GM18511 (cell line): ENCODE data around the gene TUBG2.
"Not testable (repeated sequence)": the region's sequence is repeated elsewhere in the genome, so short reads cannot be mapped to it uniquely, and the experiment has no call there.

ENCODE experiments used
- ATAC-seq: cut with Tn5 transposase; IDR thresholded peaks from one replicate; pipeline ENCODE4 v1.9.1; 2021; ENCODE audit warnings: mild to moderate bottlenecking, moderate library complexity; ENCODE audit not compliant: unreplicated experiment

The TUBG2 gene

DNA sequence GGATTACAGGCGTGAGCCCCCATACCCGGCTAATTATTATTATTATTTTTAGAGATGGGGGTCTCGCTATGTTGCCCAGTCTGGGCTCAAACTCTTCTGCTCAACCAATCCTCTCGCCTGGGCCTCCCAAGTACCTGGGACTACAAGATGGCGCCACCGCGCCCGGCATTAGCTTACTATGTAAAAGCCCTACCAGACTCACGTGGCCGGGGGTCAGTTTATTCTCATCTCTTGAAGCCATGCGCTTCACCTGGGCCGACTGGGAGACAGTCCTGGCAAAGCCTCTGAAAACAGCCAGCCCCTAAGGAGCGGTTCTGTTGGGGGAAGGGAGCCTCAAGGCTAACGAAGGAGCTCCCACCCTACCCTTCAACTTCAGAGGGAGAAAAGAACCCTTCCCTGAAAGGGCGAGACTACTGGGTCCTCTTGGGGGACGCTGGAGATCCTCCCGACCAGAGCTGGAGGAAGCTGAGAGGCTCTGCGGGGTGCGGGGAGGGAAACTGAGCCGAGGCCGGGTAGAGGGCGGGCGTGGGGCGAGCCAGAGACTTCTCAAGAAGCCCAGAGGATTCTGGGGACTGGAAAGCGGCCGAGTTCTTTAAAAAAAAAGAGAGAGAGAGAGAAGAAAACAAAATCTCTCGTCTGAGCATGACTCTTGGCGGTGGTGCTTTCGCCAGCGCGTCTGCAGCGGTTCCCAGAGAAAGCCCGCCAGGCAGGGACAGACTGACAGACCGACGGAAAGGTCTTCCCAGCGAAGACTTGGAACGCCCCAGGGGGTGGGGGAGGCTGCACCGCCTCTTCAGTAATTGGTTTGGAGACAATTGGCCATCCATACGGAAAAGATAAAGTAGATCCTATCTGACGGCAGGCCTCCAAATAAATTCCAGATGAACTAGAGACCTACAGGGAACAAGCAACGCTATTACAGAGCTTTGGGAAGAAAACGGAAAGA, 5.6 kb upstream of the TUBG2 start:
- ATAC-seq: no peak

DNA sequence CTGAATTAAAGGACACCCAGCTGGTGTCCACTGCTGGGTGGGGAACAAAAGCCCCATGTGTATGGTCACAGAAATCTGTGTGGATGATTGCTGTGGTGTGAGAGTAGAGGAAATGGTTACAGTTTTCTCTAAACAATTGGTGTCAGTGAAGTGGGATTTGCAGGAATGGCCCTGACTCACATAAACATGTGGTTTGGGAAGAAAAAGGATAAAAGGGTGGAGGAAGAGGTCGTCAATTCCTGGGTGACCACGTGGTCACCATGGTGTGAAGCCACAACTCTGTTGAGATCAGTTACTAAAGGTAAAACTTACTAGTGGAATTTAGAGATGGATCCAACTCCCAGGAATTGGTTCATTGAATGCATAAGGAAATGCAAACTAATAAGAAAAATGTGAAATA, 3.6 kb upstream of the TUBG2 start:
- ATAC-seq: no peak

DNA sequence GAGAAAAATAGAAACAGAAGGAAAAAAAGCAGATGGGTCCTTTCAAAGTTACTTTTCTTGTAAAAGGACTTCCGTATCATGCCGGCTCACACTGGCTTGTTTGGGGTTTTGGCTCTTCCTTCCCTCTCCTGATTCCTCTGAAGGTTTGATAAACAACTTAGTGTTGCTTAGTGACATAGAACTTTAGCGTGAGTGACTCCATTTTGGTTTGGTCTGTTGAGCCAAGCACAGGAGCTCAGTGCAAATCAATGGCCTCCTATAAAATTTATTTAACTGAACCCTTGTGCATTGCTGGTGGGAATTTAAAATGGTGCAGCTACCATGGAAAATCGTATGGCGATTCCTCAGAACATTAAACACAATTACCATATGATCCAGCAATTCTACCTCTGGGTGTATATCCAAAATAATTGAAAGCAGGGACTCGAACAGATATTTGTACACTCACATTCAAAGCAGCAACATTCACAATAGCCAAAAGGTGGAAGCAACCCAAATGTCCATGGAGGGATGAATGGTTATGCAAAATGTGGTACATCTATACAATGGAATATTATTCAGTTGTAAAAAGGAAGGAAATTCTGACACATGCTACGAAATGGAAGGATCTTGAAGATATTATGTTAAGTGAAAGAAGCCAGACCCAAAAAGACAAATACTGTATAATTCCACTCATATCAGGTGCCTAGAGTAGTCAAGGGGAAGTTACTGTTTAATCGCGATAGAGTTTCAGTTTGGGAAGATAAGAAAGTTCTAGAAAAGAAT, 1.1 kb upstream of the TUBG2 start:
- no peak for ATAC-seq

- not testable (repeated sequence) for ATAC-seq
Measured at GRCh38 chr17:42659932-42660274, 819 bp downstream of the TUBG2 start.

DNA sequence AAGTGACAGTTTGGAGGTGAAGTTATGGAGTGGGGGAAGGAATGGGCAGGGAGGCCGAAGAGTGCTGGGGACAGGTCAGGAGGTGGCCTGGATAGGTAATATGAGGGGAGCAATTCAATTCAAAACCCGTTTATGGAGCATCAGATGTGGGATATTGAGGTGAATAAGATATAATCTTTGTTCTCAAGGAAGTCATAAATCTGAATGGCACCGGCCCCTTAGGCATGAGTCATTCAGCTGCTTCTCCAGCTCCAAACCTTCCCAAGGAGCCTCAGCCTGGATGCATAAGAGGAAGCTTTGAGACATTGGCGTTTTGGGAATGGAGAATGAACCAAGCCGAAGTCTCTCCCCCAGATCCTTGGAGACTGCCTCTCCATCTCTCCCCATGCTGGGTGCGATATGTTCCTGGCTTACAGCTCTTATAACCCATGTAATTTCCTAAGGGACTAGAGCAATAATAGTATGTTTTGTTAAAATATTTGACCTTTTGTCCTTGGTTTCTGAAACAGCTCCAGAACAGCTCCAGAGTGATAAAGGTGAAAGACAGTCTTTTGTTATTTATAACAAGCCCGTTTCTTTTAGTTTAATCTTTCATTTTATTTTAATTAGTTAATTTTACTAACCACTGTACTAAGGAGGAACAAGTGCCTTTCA, 1.7 kb downstream of the TUBG2 start:
- no peak for ATAC-seq

GRCh38 chr17:42665581-42666001, 6.5 kb downstream of the TUBG2 start:
- ATAC-seq: no peak

GRCh38 chr17:42666126-42666525, 7.0 kb downstream of the TUBG2 start:
- ATAC-seq: not testable (repeated sequence)

DNA sequence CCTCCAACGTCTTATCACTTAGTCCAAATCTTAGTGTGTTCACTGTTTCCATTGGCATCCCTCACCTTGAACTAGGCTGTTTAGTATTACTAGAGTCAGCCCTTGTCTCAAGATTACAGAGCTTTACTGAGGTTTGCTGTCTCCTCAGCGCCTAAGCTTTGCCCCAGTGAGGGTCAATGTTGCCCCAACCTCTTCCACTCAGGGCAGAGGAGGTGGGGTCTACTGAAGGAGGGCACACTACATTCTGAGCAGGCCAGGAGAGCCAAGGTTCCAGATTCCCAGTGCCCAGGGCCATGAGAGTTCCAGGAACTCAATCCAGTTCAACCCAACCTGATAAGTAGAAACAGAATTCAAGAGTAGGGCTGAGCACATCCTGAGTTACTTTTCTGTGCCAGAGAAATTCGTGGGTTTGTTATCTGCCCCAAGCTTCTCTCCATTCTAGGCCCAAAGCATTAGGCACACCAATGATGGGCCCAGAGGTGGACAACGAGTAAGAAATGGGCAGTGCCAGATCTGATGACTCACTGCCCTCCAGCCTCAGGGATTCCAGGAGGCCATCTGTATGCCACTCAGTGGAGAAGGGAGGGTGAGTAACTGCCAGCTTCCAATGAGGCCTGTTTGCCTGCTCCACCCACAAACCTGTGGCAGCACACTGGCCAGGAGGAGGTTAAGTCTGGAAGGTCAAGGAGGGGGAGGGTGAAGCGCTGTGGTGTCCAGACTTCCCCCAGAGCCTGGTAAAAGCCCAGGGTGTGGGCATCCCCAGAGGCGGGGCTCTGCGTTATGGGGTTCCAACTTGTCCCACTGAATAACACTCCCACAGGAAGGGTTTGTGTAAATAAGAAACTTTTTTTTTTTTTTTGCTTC, 8.2 kb downstream of the TUBG2 start:
- no peak for ATAC-seq

- ATAC-seq: no peak
Measured at GRCh38 chr17:42669705-42669976, 10.6 kb downstream of the TUBG2 start.

DNA sequence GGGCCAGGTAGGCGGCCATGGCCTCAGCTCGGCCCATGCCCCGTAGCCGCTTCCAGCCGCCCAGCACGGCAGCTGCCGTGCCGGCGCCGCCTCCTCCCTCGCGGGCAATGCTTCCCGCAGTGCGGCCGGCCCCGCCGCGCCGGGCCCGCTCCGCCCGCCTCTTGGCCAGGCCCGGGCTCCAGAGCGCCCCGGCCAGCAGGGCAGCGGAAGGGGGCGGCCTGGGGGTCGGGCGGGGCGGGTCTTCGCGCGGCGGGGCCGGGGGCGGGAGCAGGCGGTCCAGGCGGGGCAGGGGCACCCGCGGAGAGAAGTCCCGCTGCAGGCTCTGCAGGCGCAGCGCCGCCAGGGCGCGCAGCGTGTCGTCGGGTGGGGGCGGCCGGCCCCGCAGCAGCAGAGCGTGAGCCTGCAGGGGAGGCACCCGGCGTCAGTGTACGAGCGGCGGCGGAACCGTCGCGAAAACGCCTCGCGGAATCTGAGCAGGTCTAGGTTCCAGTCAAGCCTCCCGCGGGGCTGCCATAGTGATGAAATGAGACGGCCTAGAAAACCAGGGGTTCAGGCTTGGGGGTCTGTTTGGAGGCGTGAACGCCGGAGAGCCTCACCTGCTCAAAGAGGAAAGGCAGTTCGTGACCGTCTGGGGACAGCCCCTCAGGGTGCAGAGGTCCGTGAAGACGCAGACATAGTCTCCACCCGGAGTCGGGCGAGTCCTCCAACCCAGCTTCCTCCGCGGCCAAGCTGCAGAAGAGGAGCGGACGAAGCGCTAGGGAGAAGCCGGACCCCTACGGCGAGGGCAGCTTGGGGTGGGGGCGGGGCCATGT, 11.1 kb downstream of the TUBG2 start:
- no peak for ATAC-seq

DNA sequence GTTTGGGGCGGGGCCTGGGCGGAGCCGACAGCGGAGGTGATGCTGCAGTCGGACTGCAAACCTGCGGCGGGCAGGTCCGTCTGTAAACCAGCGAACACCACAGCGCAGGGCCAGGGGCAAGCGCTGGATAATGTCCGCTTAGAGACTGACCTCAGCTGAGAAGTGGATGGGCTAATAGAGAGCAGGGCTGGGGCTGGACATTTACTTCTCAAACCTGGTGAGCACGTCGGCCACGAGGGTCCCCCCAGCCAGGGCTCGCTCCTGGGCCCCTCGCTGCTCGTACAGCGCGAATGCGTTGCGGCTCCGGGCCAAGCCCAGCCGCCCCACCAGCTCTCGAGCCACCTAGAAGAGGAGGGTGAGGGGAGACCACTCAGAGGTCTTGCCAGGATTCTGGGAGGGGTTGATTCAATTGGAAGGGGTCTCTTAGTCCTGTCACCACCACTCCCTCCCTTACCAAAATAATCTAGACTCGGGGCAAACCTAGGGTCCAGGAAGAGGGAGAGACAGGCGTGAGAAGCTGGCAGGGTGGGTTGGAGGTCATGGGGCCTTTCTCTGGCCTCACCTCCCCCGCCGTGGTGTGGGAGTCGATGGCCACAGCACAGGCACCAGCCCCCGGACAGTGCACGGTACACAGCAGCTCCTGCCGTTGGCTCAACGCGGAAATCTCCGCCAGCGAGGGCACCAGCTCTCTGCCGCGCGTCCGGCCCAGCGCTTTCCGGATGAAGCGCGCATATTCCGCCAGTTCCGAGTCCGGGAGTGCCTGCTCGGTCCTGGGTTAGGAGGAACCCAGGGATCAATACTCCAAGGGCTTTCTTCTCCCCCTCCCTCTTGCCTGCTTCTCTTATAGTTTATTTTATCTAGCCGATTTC, 11.9 kb downstream of the TUBG2 start:
- ATAC-seq: no peak

DNA sequence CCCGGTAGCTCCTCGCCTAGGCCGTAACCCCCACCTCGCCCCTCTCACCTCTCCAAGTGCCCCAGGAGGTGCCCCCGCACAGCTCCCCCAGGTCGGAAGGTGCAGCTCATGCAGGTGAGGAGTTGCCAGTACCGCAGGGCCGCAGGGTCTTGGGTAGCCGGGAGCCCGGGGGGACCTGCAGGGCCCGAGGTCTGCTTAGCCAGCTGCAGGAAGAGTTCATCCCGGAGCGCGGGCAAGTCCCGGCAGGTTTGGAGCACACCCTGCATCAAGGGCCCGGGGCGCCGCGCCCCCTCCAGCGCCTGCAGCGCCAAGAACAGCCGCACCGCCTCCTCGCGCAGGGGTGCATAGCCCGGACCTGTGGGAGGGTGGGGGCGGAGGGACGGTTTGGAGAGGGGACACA, 13.0 kb downstream of the TUBG2 start:
- no peak for ATAC-seq

DNA sequence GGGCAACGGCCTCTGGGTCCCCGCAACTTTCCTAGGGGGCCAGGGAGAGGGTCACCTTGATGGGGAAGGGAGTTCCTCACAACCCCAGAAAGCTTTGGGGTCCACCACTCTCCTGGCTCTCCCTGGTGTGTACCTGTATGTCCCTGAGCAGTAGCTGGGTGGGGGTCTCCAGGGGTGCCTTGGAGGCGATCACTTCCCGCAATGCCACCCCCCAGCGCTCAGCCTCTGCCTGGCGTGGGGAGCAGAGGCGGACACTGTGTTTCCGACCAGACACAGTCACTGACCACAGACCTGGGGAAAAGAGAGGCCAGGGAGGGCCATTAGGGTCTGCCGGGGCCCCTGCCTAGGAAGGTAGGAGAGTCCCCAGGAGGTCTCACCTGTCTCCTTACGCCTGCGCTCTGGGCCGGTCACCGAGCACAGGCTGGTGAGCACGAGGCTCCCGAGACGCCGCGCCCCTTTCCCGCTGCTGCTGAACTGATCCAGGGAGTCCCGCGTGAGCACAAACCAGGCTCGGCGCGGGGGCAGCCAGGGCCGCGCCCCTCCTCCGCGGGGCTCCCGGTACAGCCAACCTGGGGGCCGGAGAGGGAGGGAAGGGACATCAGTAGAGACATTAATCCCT, 14.3 kb downstream of the TUBG2 start:
- no peak for ATAC-seq

DNA sequence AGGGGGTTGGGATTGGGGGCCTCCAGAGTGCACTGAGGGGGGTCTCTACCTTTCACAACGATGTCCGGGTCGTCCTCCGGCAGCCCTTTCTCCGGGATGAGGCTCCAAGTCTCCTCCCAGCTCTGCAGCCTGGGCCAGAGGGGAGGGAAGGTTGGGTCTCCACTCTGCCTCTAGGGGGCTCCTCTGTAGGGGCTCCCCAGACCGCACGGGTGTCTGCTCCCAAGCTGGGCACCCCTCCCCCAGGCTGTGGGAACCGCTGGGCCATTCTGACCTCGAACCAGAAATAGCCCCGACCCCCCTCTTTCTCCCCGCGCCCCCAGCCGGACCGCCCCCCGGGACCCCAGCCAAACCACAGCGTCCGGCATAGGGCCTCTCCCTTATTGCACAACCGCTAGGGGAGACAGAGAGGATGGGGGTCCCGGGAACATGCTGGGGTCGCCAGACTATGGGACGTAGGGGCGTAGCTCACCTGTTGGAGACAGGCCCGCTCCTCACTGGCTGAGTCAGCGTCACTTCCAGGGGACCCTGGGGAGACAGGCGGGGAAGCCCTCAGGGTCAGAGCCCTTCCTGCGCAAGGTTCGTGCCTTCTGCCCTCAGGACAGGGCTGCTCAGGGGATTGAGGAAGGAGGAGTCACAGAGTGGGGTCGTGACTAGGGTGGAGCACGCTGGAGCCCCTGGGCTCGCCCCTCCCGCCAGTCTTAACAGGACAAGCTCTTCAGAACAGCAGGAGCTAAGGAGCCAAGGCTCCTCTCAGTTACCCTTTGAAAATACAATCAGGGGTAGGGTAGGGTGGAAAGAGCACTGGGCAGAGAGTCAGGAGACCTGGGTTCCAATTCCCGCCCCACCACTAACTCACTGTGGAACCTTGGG, 15.0 kb downstream of the TUBG2 start:
- no peak for ATAC-seq

GRCh38 chr17:42674755-42675347, 15.8 kb downstream of the TUBG2 start:
- ATAC-seq: no peak

- no peak for ATAC-seq
Measured at GRCh38 chr17:42675348-42675964, 16.4 kb downstream of the TUBG2 start.

- no peak for ATAC-seq
Measured at GRCh38 chr17:42675965-42676423, 16.9 kb downstream of the TUBG2 start.
